ENCODE measurements around the gene SIPA1L2.
A peak's percentile ranks its signal among the peaks of the same experiment; 100 is the strongest.

SIPA1L2 gene

DNA sequence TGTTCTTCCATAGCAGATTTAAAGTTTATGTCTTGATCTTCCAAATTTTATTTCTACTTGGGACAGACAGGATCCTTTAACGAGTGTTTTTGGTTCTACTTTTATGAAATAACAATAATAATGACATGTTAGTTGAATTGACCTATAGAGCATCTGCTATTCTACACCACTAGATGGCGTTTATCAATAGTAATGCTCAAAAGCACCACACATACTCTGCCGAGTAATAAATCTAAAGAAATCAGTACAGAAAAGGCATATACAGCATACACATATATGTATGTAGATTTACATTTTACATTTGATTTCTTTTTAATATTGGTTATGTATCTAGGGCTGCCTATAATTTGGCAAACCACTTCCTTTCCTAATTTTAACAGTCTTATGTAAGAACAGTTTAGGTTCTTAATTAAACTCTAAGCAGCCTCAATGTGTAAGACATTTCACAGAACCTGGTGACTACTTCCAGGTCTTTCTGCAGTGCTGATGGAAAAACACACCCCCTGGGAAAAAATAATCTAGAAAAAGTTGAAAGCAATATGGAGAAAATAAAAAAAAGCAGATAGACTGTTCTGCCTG lies 5.9 kb upstream of the SIPA1L2 start:
- Histone ChIP-seq H3K4me3 (replicated peaks; ENCODE audit: insufficient read depth, low read length) (no peak overlapping the region), H3K27me3 (ENCODE audit: insufficient read depth, poor library complexity, severe bottlenecking) (no peaks in the 10 kb centered on the region), H3K27ac (replicated peaks) (no peak overlapping the region)
- TF ChIP-seq, protein P1, sequence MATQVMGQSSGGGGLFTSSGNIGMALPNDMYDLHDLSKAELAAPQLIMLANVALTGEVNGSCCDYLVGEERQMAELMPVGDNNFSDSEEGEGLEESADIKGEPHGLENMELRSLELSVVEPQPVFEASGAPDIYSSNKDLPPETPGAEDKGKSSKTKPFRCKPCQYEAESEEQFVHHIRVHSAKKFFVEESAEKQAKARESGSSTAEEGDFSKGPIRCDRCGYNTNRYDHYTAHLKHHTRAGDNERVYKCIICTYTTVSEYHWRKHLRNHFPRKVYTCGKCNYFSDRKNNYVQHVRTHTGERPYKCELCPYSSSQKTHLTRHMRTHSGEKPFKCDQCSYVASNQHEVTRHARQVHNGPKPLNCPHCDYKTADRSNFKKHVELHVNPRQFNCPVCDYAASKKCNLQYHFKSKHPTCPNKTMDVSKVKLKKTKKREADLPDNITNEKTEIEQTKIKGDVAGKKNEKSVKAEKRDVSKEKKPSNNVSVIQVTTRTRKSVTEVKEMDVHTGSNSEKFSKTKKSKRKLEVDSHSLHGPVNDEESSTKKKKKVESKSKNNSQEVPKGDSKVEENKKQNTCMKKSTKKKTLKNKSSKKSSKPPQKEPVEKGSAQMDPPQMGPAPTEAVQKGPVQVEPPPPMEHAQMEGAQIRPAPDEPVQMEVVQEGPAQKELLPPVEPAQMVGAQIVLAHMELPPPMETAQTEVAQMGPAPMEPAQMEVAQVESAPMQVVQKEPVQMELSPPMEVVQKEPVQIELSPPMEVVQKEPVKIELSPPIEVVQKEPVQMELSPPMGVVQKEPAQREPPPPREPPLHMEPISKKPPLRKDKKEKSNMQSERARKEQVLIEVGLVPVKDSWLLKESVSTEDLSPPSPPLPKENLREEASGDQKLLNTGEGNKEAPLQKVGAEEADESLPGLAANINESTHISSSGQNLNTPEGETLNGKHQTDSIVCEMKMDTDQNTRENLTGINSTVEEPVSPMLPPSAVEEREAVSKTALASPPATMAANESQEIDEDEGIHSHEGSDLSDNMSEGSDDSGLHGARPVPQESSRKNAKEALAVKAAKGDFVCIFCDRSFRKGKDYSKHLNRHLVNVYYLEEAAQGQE (IDR thresholded peaks at IDR 0.05; ENCODE audit: insufficient replicate concordance, low read depth) = no peak
- no peak for TF ChIP-seq POLR2AphosphoS5 (IDR thresholded peaks at IDR 0.05; ENCODE audit: low read depth)
- TF ChIP-seq, protein P2, sequence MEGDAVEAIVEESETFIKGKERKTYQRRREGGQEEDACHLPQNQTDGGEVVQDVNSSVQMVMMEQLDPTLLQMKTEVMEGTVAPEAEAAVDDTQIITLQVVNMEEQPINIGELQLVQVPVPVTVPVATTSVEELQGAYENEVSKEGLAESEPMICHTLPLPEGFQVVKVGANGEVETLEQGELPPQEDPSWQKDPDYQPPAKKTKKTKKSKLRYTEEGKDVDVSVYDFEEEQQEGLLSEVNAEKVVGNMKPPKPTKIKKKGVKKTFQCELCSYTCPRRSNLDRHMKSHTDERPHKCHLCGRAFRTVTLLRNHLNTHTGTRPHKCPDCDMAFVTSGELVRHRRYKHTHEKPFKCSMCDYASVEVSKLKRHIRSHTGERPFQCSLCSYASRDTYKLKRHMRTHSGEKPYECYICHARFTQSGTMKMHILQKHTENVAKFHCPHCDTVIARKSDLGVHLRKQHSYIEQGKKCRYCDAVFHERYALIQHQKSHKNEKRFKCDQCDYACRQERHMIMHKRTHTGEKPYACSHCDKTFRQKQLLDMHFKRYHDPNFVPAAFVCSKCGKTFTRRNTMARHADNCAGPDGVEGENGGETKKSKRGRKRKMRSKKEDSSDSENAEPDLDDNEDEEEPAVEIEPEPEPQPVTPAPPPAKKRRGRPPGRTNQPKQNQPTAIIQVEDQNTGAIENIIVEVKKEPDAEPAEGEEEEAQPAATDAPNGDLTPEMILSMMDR (IDR thresholded peaks at IDR 0.05; ENCODE audit: insufficient read depth, low read length) = peak; percentile 45
- no peak for TF ChIP-seq GABPA (IDR thresholded peaks at IDR 0.05; ENCODE audit: low read depth)
- no peak for TF ChIP-seq SPI1 (IDR thresholded peaks at IDR 0.05; ENCODE audit: borderline replicate concordance, low read depth)
- no peak for DNase-seq (ENCODE audit: low read depth in 1 of 2, low spot score in 1 of 2)

DNA sequence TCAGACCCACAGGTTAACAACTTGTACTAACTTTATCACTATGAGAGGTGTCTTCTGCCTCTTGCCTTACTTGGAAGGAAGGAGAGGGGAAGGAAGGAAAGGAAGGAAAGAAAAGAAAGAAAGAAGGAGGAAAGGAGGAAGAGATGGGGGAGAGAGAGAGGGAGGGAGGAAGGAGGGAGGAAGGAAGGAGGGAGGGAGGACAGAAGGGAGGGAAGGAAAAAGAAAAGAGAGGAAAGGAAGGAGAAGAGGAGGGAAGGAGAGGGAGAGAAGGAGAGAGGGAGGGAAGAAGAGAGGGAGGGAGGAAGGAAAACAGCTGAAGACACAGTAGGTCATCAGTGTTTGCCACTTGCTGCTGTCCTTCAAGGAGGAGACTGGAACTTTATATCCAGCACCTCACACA lies 5.3 kb upstream of the SIPA1L2 start:
- H3K4me3 ChIP-seq (replicated peaks; ENCODE audit: insufficient read depth, low read length) = no peak overlapping the region
- TF ChIP-seq SPI1 (IDR thresholded peaks at IDR 0.05; ENCODE audit: borderline replicate concordance, low read depth) (no peak), POLR2AphosphoS5 (IDR thresholded peaks at IDR 0.05; ENCODE audit: low read depth) (no peak), GABPA (IDR thresholded peaks at IDR 0.05; ENCODE audit: low read depth) (no peak)
- TF ChIP-seq, protein P1 (IDR thresholded peaks at IDR 0.05; ENCODE audit: insufficient replicate concordance, low read depth) = no peak
- TF ChIP-seq, protein P2 (IDR thresholded peaks at IDR 0.05; ENCODE audit: insufficient read depth, low read length) = no peak
- no peak for DNase-seq (ENCODE audit: low read depth in 1 of 2, low spot score in 1 of 2)
- H3K27ac ChIP-seq (replicated peaks) = no peak overlapping the region
- H3K27me3 ChIP-seq (ENCODE audit: insufficient read depth, poor library complexity, severe bottlenecking) = no peaks in the 10 kb centered on the region

DNA sequence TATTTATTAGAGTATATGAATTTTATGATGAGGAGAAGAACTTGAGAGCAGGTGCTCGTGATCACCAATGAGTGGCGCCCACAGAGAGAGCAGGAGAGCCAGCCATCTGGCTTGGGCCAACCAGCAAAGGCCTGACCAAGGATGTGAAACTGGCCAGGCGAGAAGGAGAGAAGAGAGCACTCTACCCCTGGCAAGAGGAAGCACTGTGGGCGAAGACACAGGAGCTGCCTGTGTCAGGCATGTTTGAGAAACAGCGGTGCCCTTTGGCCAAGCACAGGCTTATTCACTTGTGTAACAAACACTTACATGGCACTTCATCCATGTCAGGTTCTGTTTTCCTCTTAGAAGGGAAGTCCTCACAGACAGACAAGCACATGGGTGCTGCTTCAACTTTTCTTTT lies 4.2 kb upstream of the SIPA1L2 start:
- Histone ChIP-seq H3K4me3 (replicated peaks; ENCODE audit: insufficient read depth, low read length) (no peak overlapping the region), H3K27me3 (ENCODE audit: insufficient read depth, poor library complexity, severe bottlenecking) (peaks cover 6% of the 10 kb centered on the region), H3K27ac (replicated peaks) (no peak overlapping the region)
- DNase-seq (ENCODE audit: low read depth in 1 of 2, low spot score in 1 of 2) = peak; percentile 64 to 79
- TF ChIP-seq SPI1 (IDR thresholded peaks at IDR 0.05; ENCODE audit: borderline replicate concordance, low read depth) = peak; percentile 11; the same call in 1 of the 2 replicates
- TF ChIP-seq, protein P1 (IDR thresholded peaks at IDR 0.05; ENCODE audit: insufficient replicate concordance, low read depth) = no peak

Data from HL-60 (cell line).